ENCODE measurements around the gene SORCS2.
"Not testable (repeated sequence)": the region's sequence is repeated elsewhere in the genome, so short reads cannot be mapped to it uniquely, and the experiment has no call there.

The SORCS2 gene

GRCh38 chr4:7201420-7202305 lies 9.3 kb downstream of the SORCS2 start:
- no peak for DNase-seq

GRCh38 chr4:7202411-7202810 lies 10.1 kb downstream of the SORCS2 start:
- no peak for DNase-seq

GRCh38 chr4:7204656-7205387 lies 12.5 kb downstream of the SORCS2 start:
- DNase-seq, result no peak

- no peak for DNase-seq
These were observed 14.0 kb downstream of the SORCS2 start for GRCh38 chr4:7206385-7206784.

- DNase-seq, result no peak
These were observed 14.7 kb downstream of the SORCS2 start for GRCh38 chr4:7206911-7207567.

GRCh38 chr4:7207628-7208231 lies 15.4 kb downstream of the SORCS2 start:
- DNase-seq, result no peak

- no peak for DNase-seq
These were observed 16.4 kb downstream of the SORCS2 start for GRCh38 chr4:7208509-7209451.

- DNase-seq, result no peak
These were observed 17.4 kb downstream of the SORCS2 start for GRCh38 chr4:7209699-7210098.

GRCh38 chr4:7210824-7211223 lies 18.5 kb downstream of the SORCS2 start:
- DNase-seq, result no peak

- DNase-seq, result no peak
These were observed 19.9 kb downstream of the SORCS2 start for GRCh38 chr4:7212101-7212674.

GRCh38 chr4:7212921-7213320 lies 20.6 kb downstream of the SORCS2 start:
- no peak for DNase-seq

- DNase-seq, result no peak
These were observed 21.5 kb downstream of the SORCS2 start for GRCh38 chr4:7213807-7214206.

GRCh38 chr4:7214359-7214758 lies 22.0 kb downstream of the SORCS2 start:
- no peak for DNase-seq

- DNase-seq, result not testable (repeated sequence)
These were observed 22.8 kb downstream of the SORCS2 start for GRCh38 chr4:7215187-7215586.

GRCh38 chr4:7217039-7217438 lies 24.7 kb downstream of the SORCS2 start:
- no peak for DNase-seq

- DNase-seq, result no peak
These were observed 25.4 kb downstream of the SORCS2 start for GRCh38 chr4:7217474-7218321.

- no peak for DNase-seq
These were observed 26.3 kb downstream of the SORCS2 start for GRCh38 chr4:7218686-7219085.

- no peak for DNase-seq
These were observed 30.2 kb downstream of the SORCS2 start for GRCh38 chr4:7222521-7222920.

- DNase-seq, result no peak
These were observed 31.2 kb downstream of the SORCS2 start for GRCh38 chr4:7223541-7223940.

- no peak for DNase-seq
These were observed 31.7 kb downstream of the SORCS2 start for GRCh38 chr4:7224001-7224400.
